Activated CD4-positive, alpha-beta T cell treated with anti-CD3 and anti-CD28 coated beads, Interleukin-2, Interleukin-4, amounts not matched to agents 100 ng/mL and 50 ng/mL, durations not matched to agents 16 hours and 8 hours (primary cell): ENCODE data around the gene TREML4.
A peak's percentile ranks its signal among the peaks of the same experiment; 100 is the strongest.

Experiments used
- DNase-seq: peaks from one replicate; pipeline ENCODE4 v3.0.0-alpha.2; 2020; ENCODE audit warnings: low spot score

The TREML4 gene

GRCh38 chr6:41255638-41256246, 27.6 kb downstream of the TREML4 start:
- no peak for DNase-seq

- no peak for DNase-seq
These were observed 28.2 kb downstream of the TREML4 start for GRCh38 chr6:41256383-41256782.

- DNase-seq: no peak
These were observed 29.4 kb downstream of the TREML4 start for GRCh38 chr6:41257369-41258195.

GRCh38 chr6:41258196-41258493, 30.0 kb downstream of the TREML4 start:
- no peak for DNase-seq

GRCh38 chr6:41262401-41262800, 34.3 kb downstream of the TREML4 start:
- DNase-seq: no peak

- no peak for DNase-seq
These were observed 35.1 kb downstream of the TREML4 start for GRCh38 chr6:41263267-41263666.

GRCh38 chr6:41266541-41266940, 38.4 kb downstream of the TREML4 start:
- DNase-seq: no peak

- DNase-seq: no peak
These were observed 40.3 kb downstream of the TREML4 start for GRCh38 chr6:41268478-41268877.

- DNase-seq: no peak
These were observed 41.0 kb downstream of the TREML4 start for GRCh38 chr6:41269166-41269565.

GRCh38 chr6:41269716-41270115, 41.6 kb downstream of the TREML4 start:
- no peak for DNase-seq

GRCh38 chr6:41271901-41272395, 43.8 kb downstream of the TREML4 start:
- DNase-seq: no peak

GRCh38 chr6:41272591-41273240, 44.6 kb downstream of the TREML4 start:
- DNase-seq: no peak

GRCh38 chr6:41273714-41274113, 45.6 kb downstream of the TREML4 start:
- no peak for DNase-seq

- no peak for DNase-seq
These were observed 46.1 kb downstream of the TREML4 start for GRCh38 chr6:41274256-41274655.

- DNase-seq: no peak
These were observed 47.3 kb downstream of the TREML4 start for GRCh38 chr6:41275489-41275888.

GRCh38 chr6:41277605-41278004, 49.5 kb downstream of the TREML4 start:
- no peak for DNase-seq

- DNase-seq: peak; percentile 66
These were observed 50.7 kb downstream of the TREML4 start for GRCh38 chr6:41278699-41279405.

GRCh38 chr6:41280381-41281057, 52.4 kb downstream of the TREML4 start:
- DNase-seq: no peak

GRCh38 chr6:41283600-41283999, 55.5 kb downstream of the TREML4 start:
- no peak for DNase-seq

- DNase-seq: no peak
These were observed 56.6 kb downstream of the TREML4 start for GRCh38 chr6:41284726-41285125.

GRCh38 chr6:41286544-41287346, 58.6 kb downstream of the TREML4 start, which contains the start of gene TREM1:
TSS of gene TREM1 (minus strand) at chr6:41286682. CDS start at chr6:41286655, 27 bp downstream.
- DNase-seq: no peak
